Posterior cingulate gyrus (tissue), 11 donors: Measurements from ENCODE around the gene WASL.

Source experiments
- DNase-seq, 10 donors: peaks; one replicate each; pipeline versions ENCODE4 v3.0.0 to v3.0.0-alpha.2; 2020 to 2021; ENCODE audit warnings: mixed read lengths in 3 of 10
- intact Hi-C: fragments of 100-400 bp; cut with DNase I; formaldehyde crosslinking; loops from one replicate; pipeline ENCODE4 v1.15.1; 2023

The WASL gene

DNA sequence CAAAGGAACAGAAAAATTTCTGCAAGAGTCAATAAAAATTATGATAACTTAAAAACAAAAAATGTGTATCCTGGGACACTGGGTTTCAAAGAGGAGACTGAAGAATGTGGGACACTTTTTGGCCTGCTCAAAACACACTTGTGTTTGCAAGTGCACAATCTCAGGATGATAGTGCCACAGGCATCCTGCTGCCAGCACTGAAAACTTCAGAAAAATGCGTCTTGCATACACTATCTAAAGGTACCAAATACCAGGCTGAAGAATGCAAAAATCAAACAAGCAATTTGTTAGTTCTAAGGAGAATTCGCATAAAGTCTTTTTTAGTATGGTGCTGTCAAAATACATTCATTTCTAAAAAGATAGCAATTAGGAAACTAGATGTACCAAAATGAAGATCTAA is 38.1 kb downstream of the WASL start:
- DNase-seq, result no peak
- intact Hi-C loops, result no loop called here

DNA sequence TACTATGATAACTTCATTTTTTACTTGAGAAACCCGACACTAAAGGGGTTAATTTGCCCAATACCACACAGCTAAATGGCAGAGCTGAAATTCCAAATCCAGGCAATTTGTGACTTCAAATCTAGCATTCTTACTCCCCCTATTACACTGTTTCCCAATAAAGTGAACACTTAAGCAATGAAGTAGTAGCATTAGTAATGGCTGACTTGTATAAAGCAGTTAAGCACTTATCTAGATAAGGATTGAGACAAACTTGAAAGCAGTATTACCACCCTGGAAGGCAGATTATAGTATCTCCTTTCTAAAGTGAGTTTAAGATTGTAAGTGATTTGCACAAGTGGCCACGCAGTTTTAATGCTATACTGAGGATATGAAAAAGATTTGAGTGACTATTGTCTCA is 39.3 kb downstream of the WASL start:
- intact Hi-C loops, result no loop called here
- no peak for DNase-seq

DNA sequence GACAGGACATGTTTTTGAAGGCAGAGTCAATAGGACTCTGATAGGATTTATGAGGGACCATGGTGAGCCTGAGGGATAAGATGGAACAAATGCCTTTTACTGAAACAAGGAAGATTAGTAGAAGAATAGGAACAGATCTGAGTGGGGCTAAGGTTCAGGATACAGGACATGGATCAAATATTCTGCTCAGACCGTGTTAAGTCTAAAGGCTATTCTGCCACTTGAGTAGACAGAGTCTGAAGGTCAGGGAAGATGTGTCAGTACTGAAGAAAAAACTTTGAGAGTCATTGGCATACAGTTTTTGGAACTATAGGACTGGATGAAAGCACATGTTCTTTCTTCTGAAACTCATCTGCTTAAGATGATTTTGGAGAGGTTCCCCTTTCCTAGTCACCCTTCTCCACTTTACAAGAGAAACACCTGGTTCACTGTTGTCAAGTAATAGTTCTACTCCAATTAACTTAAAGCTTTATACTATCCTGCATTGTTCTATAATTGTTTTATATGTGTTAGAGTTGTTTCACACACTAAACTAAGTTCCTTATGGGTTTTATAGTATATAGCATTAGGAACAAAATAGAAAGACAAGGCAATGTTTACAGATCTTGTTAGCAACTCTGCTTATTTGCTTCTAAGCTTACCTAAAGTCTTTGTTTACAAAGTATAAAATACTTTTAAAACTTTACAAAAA is 43.4 kb downstream of the WASL start:
- DNase-seq, result no peak
- intact Hi-C loops, result no loop called here

DNA sequence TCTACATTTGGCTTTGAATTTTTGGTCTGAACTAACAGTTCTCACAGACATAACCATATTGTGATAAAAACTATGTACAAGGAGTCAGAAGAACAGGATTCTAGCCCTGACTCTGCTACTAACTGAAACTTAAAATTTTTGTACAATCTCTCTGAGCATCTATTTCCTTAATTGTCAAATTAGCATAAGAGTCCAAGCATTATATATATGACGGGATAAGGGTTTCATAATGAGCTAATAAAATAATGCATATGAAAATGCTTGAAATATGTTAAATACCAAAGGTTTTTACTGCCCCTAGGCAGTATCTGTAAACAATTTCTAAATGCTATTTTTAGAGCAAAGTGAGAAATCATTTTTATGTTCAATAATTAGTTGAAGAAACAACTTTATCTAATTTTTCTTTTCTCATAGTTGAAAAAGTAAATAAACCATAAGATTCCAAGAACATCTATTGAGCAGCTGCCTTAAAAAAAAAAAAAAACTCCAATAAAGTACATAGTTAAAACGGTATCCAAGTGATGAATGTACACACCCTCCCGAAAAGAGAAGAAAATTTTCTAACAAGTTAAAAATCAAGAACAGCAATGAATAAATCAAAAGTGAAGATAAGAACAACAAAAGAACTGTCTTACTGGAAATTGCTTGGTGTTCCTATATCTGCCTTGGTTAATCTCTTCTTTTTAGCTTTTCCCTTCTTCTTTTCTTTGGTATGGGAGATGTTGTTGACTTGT is 52.7 kb downstream of the WASL start:
- no peak for DNase-seq
- intact Hi-C loops, result no loop called here

DNA sequence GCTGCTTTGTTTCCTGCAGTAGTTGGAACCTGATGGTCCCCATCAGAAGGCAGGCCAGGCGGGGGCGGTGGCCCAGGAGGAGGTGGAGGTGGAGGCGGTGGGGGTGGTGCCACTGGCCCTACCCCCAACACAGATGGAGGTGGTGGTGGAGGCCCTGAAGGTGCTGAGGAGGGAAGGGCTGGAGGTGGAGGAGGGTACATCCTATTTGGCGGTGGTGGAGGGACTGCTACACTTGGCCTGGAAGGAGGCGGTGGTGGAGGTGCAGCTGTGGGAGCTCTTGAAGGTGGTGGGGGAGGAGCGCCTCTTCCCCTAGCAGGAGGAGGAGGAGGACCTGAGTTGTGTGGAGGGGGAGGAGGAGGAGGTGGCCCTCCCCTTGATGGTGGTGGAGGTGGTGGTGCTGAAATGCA is 56.3 kb downstream of the WASL start:
- peak in 2 of 10 donors; percentile 48 to 64 for DNase-seq
- intact Hi-C loops, result no loop called here

DNA sequence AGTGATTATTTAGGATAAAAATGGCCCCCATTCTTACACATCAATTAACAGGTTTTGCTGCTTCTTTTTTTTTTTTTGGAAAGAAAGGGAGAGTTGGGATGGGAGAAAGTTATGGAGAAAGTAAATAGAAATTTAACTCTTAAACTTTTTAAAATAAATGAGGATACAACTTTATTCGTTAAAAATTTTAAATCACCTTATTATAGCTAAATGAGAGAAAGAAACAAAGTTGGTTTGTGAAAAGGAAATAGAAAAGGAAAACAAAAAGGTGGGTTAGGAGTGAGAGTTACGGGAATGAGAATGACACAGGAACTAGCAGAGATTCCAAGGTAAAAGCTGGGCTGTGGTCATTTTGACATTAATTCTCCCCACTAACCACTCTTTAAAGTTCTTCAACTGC is 58.3 kb downstream of the WASL start:
- intact Hi-C loops, result no loop called here
- no peak for DNase-seq

DNA sequence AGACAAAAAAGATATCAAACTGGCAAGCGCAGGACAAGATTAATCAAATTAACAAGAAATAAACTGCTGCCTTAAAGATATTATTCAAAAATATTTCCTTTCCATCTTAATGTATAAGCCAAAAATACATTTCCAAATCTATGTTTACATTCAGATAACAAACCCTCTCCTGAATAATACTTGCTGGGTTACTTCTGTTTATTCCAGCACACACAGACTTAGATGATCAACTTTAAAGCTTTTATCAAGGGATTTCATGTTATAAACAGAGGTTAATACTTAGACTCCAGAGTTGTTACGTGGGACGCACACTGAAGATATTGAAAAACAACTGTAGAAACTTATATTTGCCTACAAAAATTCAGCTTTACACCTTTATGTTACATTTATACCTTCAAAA is 59.6 kb downstream of the WASL start:
- no peak for DNase-seq
- intact Hi-C loops, result no loop called here

DNA sequence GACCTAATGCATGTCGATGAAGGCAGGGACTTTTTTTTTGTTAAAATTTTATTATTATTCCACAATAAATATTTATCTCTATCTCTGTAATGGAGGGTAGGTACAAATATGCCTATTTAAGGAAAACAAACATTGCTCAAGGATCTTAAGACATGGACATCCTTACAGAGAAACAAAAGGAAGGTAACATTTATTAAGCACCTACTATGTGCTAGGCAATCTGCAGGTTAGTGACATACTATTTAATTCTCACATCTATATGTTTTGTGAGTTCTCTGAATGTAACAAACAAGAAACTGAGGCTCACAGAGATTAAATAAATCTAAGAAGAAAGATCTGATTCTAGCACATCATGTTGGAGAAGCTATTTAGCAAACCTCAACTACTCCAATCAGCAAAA is 61.1 kb downstream of the WASL start:
- intact Hi-C loops, result no loop called here
- DNase-seq, result no peak

DNA sequence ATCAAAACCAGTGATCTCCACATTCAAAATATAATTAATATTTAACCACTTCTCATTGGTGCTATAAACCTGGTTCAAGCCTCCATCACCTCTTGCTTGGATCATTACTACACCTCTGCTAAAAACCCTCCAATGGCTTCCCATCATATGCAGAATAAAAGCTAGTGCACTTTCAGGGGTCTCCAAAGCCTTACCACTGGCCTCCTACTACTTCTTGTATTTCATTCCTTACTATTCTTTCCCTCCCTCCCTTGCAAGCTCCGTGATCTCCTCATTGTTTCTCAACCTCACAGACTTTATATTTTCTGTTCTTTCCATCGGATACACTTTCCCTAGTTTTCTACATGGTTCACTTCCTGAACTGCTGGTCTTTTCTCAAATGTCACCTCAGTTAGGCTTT is 61.6 kb downstream of the WASL start:
- DNase-seq, result no peak
- intact Hi-C loops, result no loop called here

DNA sequence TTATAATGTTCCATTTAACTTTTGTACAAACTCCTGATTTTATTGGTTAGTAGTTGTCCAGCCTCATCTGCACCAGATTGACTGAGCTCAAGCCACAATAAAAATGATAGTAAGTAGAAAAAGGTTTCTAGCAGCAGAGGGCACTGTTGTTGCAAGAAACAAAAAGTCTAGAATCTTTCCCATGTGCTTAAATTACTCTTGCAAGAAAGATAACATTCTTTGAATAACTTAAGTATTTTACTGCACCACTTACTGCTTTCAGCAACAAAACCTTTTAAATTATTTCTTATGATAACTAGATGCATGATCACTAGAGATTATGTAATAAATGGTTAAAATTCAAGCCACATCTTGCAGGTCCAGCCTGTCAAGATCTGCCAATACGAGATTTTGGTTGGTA is 66.1 kb downstream of the WASL start:
- no peak for DNase-seq
- intact Hi-C loops, result loop anchor here (5.0 kb wide), 2 partner anchors 70 to 185 kb away; no protein-coding TSS in a partner anchor

DNA sequence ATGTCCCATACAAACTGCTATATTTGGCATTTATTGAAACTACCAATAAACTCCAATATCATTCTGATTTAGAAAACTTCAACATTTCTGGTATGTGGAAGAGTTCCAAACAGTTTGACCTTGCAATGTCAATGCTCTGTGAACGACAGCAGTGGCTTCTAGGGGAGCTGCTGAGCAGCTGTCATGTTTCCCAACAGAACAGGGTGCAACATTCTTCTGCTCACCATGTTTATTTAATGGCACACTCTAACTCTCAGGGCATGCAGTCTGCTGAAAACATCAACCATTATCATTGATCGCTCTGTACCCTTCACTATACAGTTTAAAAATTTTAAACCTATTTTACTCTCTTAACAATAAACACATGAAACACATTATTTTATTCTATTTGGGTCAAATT is 67.2 kb downstream of the WASL start:
- no peak for DNase-seq
- intact Hi-C loops, result loop anchor here (5.0 kb wide), 2 partner anchors 71 to 186 kb away; no protein-coding TSS in a partner anchor

DNA sequence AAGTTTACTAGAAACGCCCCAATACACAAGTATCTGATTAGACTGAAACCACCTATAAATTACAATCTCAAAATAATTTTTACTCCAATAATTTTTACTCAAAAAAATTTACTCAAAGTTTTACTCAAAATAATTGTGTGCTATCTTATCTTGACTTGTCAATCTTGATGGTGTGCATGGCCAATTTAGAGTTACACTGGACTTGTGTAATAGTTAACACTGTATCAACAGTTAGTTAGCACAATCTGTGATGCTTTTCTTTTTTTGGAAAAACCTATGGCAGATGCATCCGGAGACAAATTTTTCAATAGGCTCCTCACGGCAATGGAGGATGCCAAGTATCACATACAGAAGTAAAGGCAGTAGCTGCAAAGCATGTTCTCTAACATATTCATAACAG is 68.2 kb downstream of the WASL start:
- intact Hi-C loops, result loop anchor here (5.0 kb wide), 2 partner anchors 72 to 187 kb away; no protein-coding TSS in a partner anchor

DNA sequence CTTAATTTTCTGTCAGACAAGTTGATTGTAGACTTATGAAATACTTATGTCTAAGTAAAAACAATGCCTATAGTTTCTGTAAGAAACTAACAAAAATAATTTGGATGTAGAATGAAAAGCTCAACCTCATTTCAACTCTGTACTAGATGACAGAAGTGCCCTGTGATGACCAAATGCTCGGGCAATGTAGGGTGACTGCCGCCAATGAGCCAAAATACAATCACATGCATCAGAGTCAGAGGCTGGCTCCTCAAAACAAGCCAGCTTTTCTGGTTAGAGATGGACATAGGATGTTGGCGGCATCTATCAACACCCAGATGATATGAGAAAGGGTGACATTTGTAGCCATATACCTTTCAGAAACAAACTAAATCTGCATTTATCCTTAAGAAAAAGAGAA is 69.2 kb downstream of the WASL start:
- no peak for DNase-seq
- intact Hi-C loops, result loop anchor here (5.0 kb wide), 2 partner anchors 73 to 188 kb away; no protein-coding TSS in a partner anchor

More for the DNA sequence above, 68.2 kb downstream of the WASL start:
- no peak for DNase-seq

DNA sequence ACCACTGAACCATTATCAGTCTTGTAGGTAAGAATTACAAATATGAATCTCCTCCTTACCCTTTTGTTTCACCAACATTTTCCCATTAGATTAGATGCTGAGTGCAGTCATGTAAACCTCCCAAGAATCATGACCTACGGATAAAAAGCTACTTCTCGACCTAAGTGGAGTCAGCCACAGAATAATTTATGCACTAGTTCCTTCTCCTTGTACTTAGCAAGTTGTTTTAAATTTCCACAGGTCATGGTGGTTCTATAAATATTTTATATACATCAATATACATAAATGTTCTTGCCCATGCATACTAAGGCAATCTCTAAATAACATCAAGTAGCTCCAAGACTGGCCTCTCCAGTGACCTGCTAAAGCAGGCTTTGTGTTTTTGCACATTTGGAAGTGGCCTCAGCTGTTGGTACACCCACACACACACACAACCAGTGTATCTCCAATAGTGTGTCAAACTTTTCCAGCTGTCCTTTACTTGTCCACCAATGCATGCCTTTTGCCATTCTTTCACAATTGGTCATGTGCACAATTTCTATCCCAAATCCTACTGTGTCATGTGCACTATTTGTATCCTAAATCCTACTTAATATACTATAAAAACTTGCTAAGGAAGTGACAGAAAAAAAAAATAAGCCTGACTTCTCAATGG is 71.6 kb downstream of the WASL start:
- no peak for DNase-seq
- intact Hi-C loops, result no loop called here

DNA sequence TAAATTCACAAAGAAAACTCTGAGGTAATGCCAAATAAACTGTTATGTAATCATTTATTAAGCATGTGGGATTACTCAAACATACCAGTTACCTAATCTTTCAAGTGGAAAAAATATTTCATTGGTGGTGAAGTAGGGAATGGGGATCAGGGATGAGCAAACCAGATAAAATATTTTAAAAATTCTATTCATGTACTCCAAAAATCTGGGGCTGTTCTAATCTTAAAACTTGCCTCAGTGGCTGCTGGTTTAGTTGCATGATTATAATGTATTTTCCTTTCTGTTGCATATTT is 73.7 kb downstream of the WASL start:
- intact Hi-C loops, result no loop called here
- DNase-seq, result no peak

DNA sequence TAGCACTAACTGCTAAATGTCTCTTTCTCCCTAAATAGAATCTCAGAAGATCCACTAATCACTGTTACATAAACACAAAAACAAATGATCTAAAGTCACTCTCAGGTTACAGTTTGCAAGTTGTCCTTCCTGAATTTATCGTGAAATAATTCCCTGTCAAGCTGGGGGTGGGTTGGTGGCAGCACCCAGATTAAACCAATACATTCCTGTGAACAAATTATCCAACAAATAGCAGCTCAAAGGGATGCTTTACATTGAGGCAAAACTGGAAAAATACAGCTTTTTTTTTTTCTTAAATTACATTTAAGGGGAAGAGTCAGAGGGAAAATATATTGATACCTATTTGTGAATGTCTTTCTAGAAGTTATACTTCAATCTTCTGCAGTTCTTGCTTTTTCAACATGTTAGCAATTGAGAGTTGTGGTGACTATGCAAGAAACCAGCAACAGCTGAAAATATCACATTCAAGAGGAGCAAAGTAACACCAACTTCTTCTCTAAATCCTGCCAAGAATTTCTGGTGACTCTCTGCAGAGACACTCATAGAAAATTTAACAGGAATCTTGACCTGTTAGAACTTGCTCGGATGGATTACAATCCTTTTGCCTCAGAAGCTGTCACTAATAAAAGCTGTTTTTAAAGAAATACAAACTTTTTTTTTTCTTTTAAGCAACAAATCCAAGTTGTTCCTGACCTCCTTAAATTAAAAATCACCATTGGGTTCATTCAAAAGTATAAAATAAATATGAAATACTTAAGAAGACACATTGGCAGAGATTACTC is 74.2 kb downstream of the WASL start:
- DNase-seq, result no peak
- intact Hi-C loops, result no loop called here

DNA sequence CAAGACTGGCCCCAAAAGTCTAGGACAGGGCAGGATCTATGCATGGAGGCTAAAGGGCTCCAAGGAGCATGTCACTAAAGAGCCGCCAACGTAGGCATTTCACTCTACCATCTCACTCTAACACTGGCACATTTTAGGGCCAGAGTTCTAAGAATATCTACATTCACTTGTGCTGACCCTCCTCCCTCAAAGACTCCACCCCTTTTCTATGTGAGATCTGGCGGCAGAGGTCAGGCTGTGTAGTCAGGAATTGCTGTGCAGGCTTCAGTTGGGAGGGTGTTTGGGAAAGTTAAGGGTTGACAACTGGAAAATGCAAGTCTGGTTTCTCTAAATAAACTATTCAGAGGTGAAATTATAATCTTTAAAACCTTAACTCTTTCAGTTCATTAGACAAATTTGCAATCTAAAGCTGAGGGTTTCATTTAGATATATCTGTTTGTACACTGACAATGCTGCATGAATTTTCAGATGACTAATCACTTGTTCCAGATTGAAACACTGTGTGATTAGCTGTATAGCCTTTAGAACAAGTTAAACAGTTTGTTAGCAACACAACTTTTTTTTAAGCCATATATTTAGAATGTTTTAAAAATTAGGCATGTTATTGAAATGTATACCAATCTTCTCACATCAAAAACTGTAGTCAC is 74.9 kb downstream of the WASL start:
- intact Hi-C loops, result no loop called here
- no peak for DNase-seq

DNA sequence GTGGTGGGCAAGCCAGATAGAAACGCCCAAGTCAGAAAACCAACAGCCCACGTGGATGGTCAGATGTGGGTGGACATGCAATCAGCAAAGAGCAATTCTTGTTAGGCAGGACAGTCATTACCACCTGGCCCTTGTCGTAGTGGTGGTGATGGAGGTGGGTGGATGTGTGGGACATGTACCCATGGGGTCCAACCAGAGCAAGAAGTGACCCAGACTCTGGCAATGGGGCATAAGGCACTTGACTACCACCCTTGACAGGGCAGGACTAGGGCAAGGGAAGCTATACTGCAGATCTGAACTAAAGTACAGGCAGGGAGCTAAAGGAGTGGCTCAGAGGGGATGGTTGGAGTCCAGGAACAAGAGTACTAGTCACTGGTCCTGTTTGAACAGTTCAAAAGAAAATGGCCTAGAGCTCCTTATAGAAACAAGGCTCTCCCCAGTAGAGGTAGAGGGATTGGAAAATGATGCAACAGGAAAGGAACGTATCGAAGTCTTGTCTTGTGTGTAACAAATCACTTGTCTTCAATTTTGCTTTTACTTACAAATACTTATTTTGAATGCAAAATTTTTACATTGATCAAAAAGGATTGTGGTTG is 75.6 kb downstream of the WASL start:
- intact Hi-C loops, result no loop called here
- peak in 1 of 10 donors; percentile 64 for DNase-seq

DNA sequence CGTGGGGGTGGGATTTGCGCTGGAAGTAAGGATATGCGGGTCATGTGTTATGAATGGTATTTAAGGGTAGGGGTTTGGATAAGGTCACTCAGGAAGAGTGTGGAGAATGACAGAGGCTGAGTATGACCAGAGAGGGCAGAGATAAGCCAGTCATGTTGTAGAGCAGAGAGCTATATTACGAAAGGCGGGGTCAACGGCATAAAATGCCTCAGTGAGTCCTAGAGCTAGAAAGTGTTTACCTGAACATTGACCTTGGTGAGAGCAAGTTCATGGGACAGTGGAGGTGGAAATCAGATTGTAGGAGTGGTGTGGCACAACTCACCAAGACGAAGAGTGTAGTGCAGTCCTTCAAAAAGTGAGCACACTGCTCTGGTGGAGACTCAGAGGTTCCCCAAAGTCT is 79.3 kb downstream of the WASL start:
- no peak for DNase-seq
- intact Hi-C loops, result no loop called here

DNA sequence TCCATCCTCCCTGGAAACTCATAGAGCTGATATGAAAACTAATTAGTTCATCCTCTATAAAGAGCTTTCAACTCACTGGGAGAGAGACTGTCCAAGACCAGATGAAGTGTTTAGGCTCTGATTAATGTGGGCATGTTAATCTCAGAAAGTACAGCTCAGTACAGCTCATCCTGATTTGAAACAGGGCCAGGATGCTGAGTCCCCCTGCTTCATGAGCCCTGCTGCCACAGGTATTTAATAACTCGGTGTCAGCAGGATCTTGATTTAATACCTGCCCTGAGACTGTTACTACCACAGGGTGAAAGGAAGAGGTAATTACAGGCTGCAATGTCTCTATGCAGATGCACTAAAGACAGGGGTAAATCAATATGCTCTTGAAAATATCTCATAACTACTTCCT is 82.3 kb downstream of the WASL start:
- no peak for DNase-seq
- intact Hi-C loops, result no loop called here
